Activated CD8-positive, alpha-beta memory T cell treated with anti-CD3 and anti-CD28 coated beads for 48 hours (primary cell): ENCODE measurements around the gene SMURF1.

Source experiments
- DNase-seq, 3 experiments: peaks; one replicate each; pipeline ENCODE4 v3.0.0-alpha.2; 2020; ENCODE audit warnings: low read depth in 2 of 3, low spot score in 2 of 3

Gene SMURF1

GRCh38 chr7:99098286-99098823 lies 45.6 kb downstream of the SMURF1 start:
- no peak for DNase-seq

GRCh38 chr7:99097730-99098129 lies 46.2 kb downstream of the SMURF1 start:
- no peak for DNase-seq

GRCh38 chr7:99096124-99096887 lies 47.6 kb downstream of the SMURF1 start:
- DNase-seq: no peak

- no peak for DNase-seq
Observed at GRCh38 chr7:99095698-99096097, 48.2 kb downstream of the SMURF1 start.

- DNase-seq: no peak
Observed at GRCh38 chr7:99094401-99094800, 49.5 kb downstream of the SMURF1 start.

GRCh38 chr7:99092064-99092720 lies 51.7 kb downstream of the SMURF1 start:
- no peak for DNase-seq

- no peak for DNase-seq
Observed at GRCh38 chr7:99090771-99091542, 53.0 kb downstream of the SMURF1 start.

GRCh38 chr7:99089914-99090629 lies 53.8 kb downstream of the SMURF1 start:
- no peak for DNase-seq

GRCh38 chr7:99086944-99087343 lies 57.0 kb downstream of the SMURF1 start:
- DNase-seq: no peak

- DNase-seq: no peak
Observed at GRCh38 chr7:99086532-99086931, 57.4 kb downstream of the SMURF1 start.

GRCh38 chr7:99083733-99084132 lies 60.2 kb downstream of the SMURF1 start:
- no peak for DNase-seq

- no peak for DNase-seq
Observed at GRCh38 chr7:99083068-99083651, 60.7 kb downstream of the SMURF1 start.

- no peak for DNase-seq
Observed at GRCh38 chr7:99080679-99081078, 63.2 kb downstream of the SMURF1 start.

GRCh38 chr7:99079104-99079503 lies 64.8 kb downstream of the SMURF1 start:
- DNase-seq: no peak

- DNase-seq: no peak
Observed at GRCh38 chr7:99078416-99078815, 65.5 kb downstream of the SMURF1 start.

GRCh38 chr7:99076615-99077014 lies 67.3 kb downstream of the SMURF1 start:
- no peak for DNase-seq

- DNase-seq: no peak
Observed at GRCh38 chr7:99073839-99074446, 70.0 kb downstream of the SMURF1 start.

- no peak for DNase-seq
Observed at GRCh38 chr7:99072126-99072525, 71.8 kb downstream of the SMURF1 start.

- DNase-seq: no peak
Observed at GRCh38 chr7:99070361-99070760, 73.5 kb downstream of the SMURF1 start.
